Sigmoid colon (tissue), 3 donors: ENCODE results near the gene CDKN3.

Experiments used
- POLR2A ChIP-seq, 2 donors: fragments of 450-650 bp; IDR thresholded peaks; one replicate each; pipeline ENCODE4 v1.6.1; 2016; ENCODE audit warnings: antibody characterized with exemption in 2 of 2, mild to moderate bottlenecking in 2 of 2, moderate library complexity in 2 of 2
- TF ChIP-seq, protein P1 (sequence below), 4 experiments: fragments of 450-650 bp in 3 of 4; fragments of 200-600 bp in 1 of 4; IDR thresholded peaks; one replicate each; pipeline ENCODE4 v1.5.1; 2016 to 2019; ENCODE audit warnings: antibody characterized with exemption in 4 of 4, mild to moderate bottlenecking in 3 of 4, moderate library complexity in 2 of 4

DNA sequence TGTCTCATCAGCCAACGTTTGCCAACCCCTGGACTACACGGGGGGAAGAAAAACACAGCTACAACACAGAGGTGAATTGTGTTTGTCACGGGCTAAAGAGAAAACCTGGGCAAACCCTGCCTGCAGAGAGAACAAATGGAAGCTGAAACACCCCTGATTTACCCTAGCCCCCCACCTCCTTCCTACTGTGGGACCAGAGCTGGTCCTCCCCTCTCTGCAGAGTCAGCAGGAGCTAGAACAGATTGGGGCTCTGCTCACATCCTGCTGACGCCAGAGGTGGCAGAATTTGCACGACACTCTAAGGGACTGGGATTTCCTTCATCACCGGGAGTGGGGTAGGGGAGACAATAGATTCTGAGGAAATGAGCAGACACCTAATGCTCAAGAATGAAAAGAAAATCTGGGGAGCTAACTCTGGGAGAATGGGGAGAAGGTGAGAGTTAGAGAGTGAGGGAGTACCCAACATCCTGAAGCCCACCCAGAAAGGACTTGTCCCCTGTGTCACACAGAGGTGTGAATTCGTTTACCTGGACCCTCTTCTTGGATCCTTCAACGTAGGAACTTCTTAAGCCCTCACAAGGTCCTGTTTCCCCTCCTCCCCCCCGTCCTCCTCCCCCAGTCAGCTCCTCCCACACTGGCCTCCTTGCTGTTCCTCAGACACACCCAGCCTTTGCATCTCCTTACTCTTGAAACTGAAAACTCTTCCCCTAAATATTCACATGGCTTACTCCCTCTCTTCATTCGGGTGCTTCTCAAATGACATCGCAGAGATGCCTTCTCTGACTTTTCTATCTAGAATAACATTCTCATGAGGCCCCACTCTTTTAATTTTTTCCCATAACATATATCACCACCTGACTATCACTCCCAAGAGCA lies 26.2 kb upstream of the CDKN3 start:
- TF ChIP-seq POLR2A (IDR thresholded peaks at IDR 0.05), result no peak
- TF ChIP-seq, protein P1, sequence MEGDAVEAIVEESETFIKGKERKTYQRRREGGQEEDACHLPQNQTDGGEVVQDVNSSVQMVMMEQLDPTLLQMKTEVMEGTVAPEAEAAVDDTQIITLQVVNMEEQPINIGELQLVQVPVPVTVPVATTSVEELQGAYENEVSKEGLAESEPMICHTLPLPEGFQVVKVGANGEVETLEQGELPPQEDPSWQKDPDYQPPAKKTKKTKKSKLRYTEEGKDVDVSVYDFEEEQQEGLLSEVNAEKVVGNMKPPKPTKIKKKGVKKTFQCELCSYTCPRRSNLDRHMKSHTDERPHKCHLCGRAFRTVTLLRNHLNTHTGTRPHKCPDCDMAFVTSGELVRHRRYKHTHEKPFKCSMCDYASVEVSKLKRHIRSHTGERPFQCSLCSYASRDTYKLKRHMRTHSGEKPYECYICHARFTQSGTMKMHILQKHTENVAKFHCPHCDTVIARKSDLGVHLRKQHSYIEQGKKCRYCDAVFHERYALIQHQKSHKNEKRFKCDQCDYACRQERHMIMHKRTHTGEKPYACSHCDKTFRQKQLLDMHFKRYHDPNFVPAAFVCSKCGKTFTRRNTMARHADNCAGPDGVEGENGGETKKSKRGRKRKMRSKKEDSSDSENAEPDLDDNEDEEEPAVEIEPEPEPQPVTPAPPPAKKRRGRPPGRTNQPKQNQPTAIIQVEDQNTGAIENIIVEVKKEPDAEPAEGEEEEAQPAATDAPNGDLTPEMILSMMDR (IDR thresholded peaks at IDR 0.05), result no peak
